ENCODE data around the gene TXLNG. TPM values are rescaled to one million over a fixed set of nuclear protein-coding genes. Genes with fewer than 3 reads are reported as not detected.
A peak's percentile ranks its signal among the peaks of the same experiment; 100 is the strongest.

Gene TXLNG
- total and polyA plus RNA-seq, 2 experiments from 2014 or later: 4.1 to 6.4 TPM

DNA sequence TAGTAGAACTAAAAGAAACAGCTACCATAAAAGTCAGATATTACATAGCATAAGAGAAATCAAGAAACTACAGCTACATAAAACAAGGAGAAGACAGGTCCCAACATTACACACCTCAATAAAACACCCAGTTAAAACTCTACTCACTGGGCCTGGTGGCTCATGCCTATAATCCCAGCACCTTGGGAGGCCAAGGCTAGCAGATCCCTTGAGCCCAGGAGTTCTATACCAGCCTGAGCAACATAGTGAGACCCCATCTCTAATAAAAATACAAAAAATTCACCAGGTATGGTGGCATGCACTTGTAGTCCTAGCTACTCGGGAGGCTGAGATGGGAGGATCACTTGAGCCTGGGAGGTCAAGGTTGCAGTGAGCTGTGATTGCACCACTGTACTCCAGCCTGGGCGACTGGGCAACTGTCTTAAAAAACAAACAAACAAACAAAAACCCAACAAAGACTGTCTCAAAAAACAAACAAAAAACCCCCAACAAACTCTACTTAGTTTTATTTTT lies 15.2 kb upstream of the TXLNG start:
- WGBS, 2 experiments (ENCODE audit: low coverage in 1 of 2, low lambda C conversion rate in 2 of 2, missing lambda C conversion rate in 2 of 2): 68 to 75% methylated on average over 2 of the region's 2 CpGs
- H2AFZ ChIP-seq: no peak overlapping the region

DNA sequence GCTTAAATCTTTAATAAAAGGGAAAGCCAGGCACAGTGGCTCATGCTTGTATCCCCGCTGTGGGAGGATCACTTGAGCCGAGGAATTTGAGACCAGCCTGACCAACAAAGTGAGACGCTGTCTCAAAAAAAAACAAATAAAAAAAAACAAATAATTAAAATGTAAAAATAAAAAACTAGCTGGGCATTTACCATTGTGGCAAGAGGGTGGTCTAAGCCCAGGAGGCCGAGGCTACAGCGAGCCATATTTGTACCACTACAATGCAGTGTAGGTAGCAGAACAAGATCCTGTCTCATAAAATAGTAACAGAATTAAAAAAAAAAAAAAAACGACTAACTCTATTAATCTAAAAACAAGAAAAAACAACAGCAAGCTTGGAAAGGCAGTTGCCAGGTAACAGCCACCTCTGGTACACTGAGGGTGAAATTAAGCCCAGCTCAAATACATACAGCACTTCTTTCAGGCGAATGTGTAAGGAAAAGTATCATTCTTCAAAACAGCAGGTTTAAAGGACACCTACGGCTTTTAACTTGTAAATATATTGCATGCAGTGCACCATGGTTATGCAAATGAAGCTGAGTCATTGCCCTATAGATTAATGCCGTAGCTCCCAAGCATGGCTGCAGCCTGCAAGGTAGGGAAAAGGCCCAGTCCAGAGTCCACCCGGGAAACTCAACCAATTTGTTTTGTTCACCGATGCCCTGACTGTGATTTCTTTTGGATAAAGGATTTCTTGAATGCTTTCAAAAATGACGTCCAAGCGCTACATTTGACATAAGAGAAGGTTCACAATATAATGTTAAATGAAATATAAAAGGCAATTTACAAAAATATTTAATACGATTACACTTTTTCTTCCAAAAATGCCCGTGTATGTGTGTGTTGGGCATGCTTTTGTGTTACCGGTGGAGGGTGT lies 14.5 kb upstream of the TXLNG start:
- Histone ChIP-seq H3K9ac (peak overlapping the region; percentile 33; the same call in 1 of the 2 replicates), H3K9me3 (ENCODE audit: low read depth) (no peaks in the 10 kb centered on the region), H2AFZ (peak overlapping the region; percentile 41; the same call in 1 of the 2 replicates), H3K27me3 (replicated peaks; ENCODE audit: insufficient read depth) (no peaks in the 10 kb centered on the region), H3F3A (ENCODE audit: insufficient read depth) (no peaks in the 10 kb centered on the region), H3K4me3 (no peak overlapping the region), H3K79me2 (ENCODE audit: insufficient read depth) (no peaks in the 10 kb centered on the region), H4K20me1 (ENCODE audit: insufficient read depth) (no peaks in the 10 kb centered on the region), H3K27ac (peak overlapping the region; percentile 21; the same call in 1 of the 2 replicates), H3K36me3 (ENCODE audit: low read depth) (no peaks in the 10 kb centered on the region), H3K9me2 (ENCODE audit: insufficient read depth) (no peaks in the 10 kb centered on the region), H3K4me2 (ENCODE audit: unreplicated experiment) (no peak overlapping the region), H3K4me1 (ENCODE audit: insufficient read depth) (no peaks in the 10 kb centered on the region)
- in situ Hi-C loops (cut with MboI): no loop called here
- DNase-seq: peak; percentile 44
- 60 to 61% methylated on average over 16 of the region's 16 CpGs for WGBS, 2 experiments (ENCODE audit: low coverage in 1 of 2, low lambda C conversion rate in 2 of 2, missing lambda C conversion rate in 2 of 2)
- no peak for TF ChIP-seq EZH2phosphoT487 (IDR thresholded peaks at IDR 0.05; ENCODE audit: insufficient read depth, low read depth)
- TF ChIP-seq EZH2 (IDR thresholded peaks at IDR 0.05; ENCODE audit: insufficient read depth, poor library complexity, severe bottlenecking): no peak

More for the DNA sequence above, 15.2 kb upstream of the TXLNG start:
- Histone ChIP-seq H3K9me3 (ENCODE audit: low read depth) (no peaks in the 10 kb centered on the region), H3K4me2 (ENCODE audit: unreplicated experiment) (no peak overlapping the region), H3K4me3 (no peak overlapping the region), H3K27me3 (replicated peaks; ENCODE audit: insufficient read depth) (no peaks in the 10 kb centered on the region), H3K9me2 (ENCODE audit: insufficient read depth) (no peaks in the 10 kb centered on the region), H4K20me1 (ENCODE audit: insufficient read depth) (no peaks in the 10 kb centered on the region), H3F3A (ENCODE audit: insufficient read depth) (no peaks in the 10 kb centered on the region), H3K9ac (no peak overlapping the region), H3K4me1 (ENCODE audit: insufficient read depth) (no peaks in the 10 kb centered on the region), H3K79me2 (ENCODE audit: insufficient read depth) (no peaks in the 10 kb centered on the region), H3K27ac (no peak overlapping the region), H3K36me3 (ENCODE audit: low read depth) (no peaks in the 10 kb centered on the region)
- in situ Hi-C loops (cut with MboI): no loop called here
- no peak for TF ChIP-seq EZH2phosphoT487 (IDR thresholded peaks at IDR 0.05; ENCODE audit: insufficient read depth, low read depth)
- no peak for TF ChIP-seq EZH2 (IDR thresholded peaks at IDR 0.05; ENCODE audit: insufficient read depth, poor library complexity, severe bottlenecking)
- no peak for DNase-seq

DNA sequence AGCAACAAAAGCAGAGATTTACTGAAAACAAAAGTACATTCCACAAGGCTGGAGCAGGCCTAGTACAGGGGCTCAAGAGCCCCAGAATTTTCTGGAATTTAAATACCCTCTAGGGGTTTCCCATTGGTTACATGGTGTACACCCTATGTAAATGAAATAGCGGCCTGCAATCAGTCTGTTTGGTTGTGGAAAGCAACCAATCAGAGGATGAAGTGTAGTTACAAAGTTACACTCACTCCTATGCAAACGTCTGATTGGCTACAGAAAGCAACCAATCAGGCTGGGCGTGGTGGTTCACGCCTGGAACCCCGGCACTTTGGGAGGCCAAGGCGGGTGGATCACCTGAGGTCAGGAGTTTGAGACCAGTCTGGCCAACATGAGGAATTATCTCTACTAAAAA lies 13.8 kb upstream of the TXLNG start:
- Histone ChIP-seq H3F3A (ENCODE audit: insufficient read depth) (no peaks in the 10 kb centered on the region), H3K4me3 (no peak overlapping the region), H3K4me1 (ENCODE audit: insufficient read depth) (no peaks in the 10 kb centered on the region), H3K27me3 (replicated peaks; ENCODE audit: insufficient read depth) (no peaks in the 10 kb centered on the region), H3K9me2 (ENCODE audit: insufficient read depth) (no peaks in the 10 kb centered on the region), H4K20me1 (ENCODE audit: insufficient read depth) (no peaks in the 10 kb centered on the region), H3K4me2 (ENCODE audit: unreplicated experiment) (no peak overlapping the region), H3K9ac (no peak overlapping the region), H2AFZ (peak overlapping the region; percentile 41; the same call in 1 of the 2 replicates), H3K36me3 (ENCODE audit: low read depth) (no peaks in the 10 kb centered on the region), H3K27ac (no peak overlapping the region), H3K79me2 (ENCODE audit: insufficient read depth) (no peaks in the 10 kb centered on the region), H3K9me3 (ENCODE audit: low read depth) (no peaks in the 10 kb centered on the region)
- in situ Hi-C loops (cut with MboI): no loop called here
- 90 to 92% methylated on average over 2 to 6 of the region's 6 CpGs for WGBS, 2 experiments (ENCODE audit: low coverage in 1 of 2, low lambda C conversion rate in 2 of 2, missing lambda C conversion rate in 2 of 2)
- TF ChIP-seq EZH2 (IDR thresholded peaks at IDR 0.05; ENCODE audit: insufficient read depth, poor library complexity, severe bottlenecking) (no peak), EZH2phosphoT487 (IDR thresholded peaks at IDR 0.05; ENCODE audit: insufficient read depth, low read depth) (no peak)
- DNase-seq: no peak

DNA sequence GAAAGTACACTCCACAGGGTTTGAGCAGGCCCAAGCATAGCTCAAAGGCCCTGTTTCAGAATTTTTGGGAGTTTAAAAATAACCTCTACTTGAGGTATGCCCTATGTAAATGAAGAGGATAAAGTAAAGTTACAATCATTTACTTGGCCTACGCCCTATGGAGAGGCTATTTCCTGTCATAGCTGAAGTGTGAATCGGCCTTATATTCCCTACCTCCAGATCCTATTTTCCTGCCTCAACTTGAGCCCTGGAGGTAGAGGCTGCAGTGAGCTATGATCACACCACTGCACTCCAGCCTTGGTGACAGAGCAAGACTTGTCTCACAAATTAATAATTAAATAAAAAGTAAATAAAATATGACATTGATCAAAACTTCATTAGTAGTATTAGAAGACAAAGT lies 11.5 kb upstream of the TXLNG start:
- DNase-seq: no peak
- Histone ChIP-seq H3K9ac (no peak overlapping the region), H2AFZ (no peak overlapping the region), H3K79me2 (ENCODE audit: insufficient read depth) (no peaks in the 10 kb centered on the region), H3F3A (ENCODE audit: insufficient read depth) (no peaks in the 10 kb centered on the region), H3K4me2 (ENCODE audit: unreplicated experiment) (no peak overlapping the region), H3K27me3 (replicated peaks; ENCODE audit: insufficient read depth) (no peaks in the 10 kb centered on the region), H3K9me3 (ENCODE audit: low read depth) (no peaks in the 10 kb centered on the region), H3K27ac (no peak overlapping the region), H3K36me3 (ENCODE audit: low read depth) (no peaks in the 10 kb centered on the region), H4K20me1 (ENCODE audit: insufficient read depth) (no peaks in the 10 kb centered on the region), H3K9me2 (ENCODE audit: insufficient read depth) (no peaks in the 10 kb centered on the region), H3K4me1 (ENCODE audit: insufficient read depth) (no peaks in the 10 kb centered on the region), H3K4me3 (no peak overlapping the region)
- TF ChIP-seq EZH2 (IDR thresholded peaks at IDR 0.05; ENCODE audit: insufficient read depth, poor library complexity, severe bottlenecking) (no peak), EZH2phosphoT487 (IDR thresholded peaks at IDR 0.05; ENCODE audit: insufficient read depth, low read depth) (no peak)
- WGBS, 2 experiments (ENCODE audit: low coverage in 1 of 2, low lambda C conversion rate in 2 of 2, missing lambda C conversion rate in 2 of 2): 91 to 92% methylated on average over 2 of the region's 2 CpGs
- in situ Hi-C loops (cut with MboI): no loop called here
